NCI-H748 (cell line): ENCODE data around the gene PLD3.
"Not testable (repeated sequence)": the region's sequence is repeated elsewhere in the genome, so short reads cannot be mapped to it uniquely, and the experiment has no call there.

Experiments
- DNase-seq: peaks from one replicate; lab custom pipeline; 2025; ENCODE audit not compliant: unreplicated experiment; lab: John Stamatoyannopoulos, UW

Gene PLD3

DNA sequence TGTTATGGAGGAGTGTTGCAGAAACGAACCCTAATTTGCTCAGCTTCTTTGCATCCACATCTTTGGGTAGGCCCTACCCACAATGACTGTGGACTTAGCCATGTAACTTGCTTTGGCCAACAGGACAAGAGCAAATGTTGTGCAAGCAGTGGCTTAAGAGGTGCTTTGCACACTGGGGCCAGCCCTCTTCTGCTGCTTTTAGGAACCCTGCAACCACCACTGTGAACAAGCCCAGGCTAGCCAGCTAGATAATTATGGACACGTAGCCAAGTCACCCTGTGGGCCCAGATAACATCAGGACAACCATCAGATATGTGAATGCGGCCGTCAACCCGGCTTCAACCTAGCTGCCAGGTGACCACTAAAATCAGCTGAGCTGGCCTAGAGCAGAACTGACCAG, 17.4 kb upstream of the PLD3 start:
- no peak for DNase-seq

DNA sequence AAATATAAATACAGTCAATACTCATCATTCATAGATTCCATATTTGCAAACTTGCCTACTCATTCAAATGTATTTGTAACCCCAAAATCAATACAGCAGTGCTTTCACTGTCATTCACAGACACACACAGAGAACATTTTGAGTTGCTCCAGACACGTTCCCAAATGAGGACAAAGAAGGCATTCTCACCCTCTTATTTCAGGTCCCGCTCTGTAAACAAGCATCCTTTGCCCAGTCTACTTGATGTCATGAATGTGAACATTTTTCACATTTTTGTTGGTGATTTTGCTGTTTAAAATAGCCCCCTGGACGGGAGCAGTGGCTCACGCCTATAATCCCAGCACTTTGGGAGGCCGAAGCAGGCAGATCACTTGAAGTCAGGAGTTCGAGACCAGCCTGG, 15.8 kb upstream of the PLD3 start:
- DNase-seq, result no peak

DNA sequence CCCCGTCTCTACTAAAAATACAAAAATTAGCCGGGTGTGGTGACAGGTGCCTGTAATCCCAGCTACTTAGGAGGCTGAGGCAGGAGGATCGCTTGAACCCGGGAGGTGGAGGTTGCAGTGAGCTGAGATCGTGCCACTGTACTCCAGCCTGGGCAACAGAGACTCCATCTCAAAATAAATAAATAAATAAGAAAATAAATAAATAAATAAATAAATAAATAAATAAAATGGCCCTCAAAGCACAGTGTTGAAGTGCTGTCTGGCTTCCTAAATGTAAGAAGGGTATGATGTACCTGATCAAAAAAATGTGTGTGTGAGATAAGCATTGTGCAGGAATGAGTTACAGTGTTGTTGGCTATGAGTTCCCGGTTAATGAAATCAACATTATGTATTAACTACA, 15.4 kb upstream of the PLD3 start:
- not testable (repeated sequence) for DNase-seq

DNA sequence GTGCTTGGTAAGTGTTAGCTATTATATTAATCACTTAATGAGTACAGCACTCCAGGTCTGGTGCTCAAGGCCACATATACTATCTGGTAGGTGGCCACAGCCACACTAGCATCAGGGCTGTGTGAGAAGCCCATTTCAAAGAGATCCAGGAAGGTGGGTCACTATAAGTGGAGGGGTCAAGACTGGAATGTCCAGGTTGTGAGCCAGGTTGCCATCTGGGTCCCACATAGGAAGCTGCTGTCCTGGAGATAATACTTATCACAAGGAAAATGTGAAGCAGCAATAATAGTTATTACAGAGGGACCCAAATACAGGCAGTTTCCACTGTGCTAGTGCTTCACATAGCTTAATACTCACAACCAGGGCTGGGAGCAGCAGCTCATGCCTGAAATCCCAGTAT, 13.4 kb upstream of the PLD3 start:
- DNase-seq, result no peak

DNA sequence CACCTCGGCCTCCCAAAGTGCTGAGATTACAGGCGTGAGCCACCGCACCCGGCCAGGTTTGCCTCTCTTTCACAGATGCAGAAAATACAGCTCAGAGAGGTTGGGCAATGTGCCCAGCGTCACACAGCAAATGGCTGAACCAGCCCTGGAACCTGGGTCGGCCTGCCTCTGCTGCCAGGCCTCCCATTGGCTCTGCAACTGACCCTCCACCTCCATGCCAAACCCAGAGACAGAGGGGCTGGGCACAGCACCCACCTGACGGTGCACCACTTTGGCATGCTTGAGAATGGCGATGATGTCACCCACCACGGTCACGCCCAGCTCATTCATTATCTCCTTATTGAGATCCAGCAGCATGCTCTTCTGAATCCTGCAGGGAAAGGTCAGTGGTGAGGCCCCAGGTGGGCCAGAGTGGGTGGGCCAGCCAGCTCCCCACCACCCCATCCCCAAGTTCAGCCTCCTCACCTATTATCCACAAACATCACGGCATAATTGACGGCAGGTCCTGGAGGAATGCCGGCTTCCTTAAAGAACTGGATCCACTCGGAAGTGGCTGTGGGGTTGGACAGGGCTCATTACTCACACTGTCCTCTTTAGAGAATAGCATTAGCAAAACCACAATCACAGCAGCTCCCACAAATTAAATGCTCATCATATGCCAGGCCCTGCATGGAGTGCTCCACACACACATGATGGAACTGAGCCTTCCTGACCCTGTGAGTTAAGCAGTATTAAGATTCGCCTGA, 12.5 kb upstream of the PLD3 start:
- no peak for DNase-seq

DNA sequence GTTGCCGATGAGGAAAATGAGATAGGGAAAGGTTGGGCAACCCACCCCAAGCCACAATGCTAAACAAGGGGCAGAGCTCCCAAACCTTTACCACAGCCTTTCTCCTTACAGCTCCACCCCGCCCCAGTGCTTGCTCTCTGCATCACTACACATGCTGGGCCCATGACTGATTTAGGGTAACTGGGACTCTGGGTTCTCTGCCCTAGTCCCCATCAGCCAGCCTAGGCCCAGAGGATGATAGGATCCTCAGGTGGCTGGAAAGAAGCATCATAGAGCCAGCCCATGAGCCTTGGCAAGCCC, 11.9 kb upstream of the PLD3 start:
- no peak for DNase-seq

DNA sequence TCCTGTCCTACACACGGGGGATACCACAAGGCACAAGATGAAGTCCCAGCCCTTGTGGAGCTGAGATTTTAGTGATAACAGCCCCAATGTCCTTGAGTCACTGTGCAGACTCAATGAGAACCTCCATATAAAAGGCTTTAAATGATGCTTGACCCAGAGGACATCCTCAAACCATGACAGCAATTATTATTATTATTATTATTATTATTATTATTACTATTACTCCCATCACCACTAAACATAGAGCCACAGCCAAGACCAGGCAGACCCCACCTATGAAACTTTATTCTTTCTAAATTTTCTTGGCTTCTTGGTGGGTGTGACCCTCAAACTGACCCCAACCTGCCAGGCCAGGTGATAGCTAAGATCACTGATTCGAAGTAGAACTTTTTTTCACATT, 11.4 kb upstream of the PLD3 start:
- DNase-seq, result no peak

DNA sequence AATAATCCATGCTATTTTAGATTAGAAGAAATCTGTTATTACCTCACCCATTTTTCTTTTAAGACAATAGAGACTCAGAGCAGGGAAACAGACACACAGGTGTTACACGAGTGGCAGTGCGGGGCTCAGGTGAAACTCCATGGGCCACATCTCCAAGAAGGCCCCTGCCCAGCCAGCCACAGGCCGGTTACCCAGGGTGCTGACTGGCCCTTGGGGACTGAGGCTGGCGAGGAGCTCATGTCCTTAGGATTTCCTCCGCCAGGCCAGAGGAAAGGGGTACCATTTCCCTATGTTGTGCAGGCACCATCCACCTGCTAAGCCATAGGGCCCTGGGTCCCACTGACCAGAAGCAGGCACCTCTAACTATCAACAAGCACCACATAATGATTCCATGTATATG, 10.9 kb upstream of the PLD3 start:
- DNase-seq, result no peak

DNA sequence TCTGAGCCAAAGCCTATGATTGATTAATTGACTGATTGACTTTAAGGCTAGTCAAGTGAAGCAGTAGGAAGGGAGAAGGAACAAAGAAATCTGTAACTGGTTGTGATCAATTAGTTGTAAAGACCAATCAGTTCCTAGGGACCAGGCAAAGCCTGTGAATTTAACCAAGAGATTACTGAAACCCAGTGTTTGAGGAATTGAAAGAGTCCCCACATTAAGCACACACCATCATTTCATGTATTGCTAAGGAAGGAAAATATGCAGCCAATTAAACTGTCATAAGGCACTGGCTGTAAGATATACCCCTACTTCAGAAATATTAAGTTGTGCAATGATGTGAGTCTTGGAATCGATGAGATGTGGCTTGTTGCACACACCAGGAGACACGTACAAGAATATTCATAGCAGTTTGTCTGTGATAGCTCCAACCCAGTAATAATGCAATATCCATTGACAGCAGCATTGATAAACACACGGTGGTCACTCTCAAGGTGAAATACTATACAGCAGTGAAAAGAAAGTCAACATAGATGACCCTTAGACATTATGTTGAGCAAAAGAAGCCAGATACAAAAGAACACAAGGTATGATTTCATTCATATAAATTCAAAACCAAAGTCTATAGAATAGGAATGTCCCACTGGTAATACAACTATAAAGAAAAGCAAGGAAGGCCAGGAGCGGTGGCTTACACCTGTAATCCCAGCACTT, 9.3 kb upstream of the PLD3 start:
- no peak for DNase-seq

DNA sequence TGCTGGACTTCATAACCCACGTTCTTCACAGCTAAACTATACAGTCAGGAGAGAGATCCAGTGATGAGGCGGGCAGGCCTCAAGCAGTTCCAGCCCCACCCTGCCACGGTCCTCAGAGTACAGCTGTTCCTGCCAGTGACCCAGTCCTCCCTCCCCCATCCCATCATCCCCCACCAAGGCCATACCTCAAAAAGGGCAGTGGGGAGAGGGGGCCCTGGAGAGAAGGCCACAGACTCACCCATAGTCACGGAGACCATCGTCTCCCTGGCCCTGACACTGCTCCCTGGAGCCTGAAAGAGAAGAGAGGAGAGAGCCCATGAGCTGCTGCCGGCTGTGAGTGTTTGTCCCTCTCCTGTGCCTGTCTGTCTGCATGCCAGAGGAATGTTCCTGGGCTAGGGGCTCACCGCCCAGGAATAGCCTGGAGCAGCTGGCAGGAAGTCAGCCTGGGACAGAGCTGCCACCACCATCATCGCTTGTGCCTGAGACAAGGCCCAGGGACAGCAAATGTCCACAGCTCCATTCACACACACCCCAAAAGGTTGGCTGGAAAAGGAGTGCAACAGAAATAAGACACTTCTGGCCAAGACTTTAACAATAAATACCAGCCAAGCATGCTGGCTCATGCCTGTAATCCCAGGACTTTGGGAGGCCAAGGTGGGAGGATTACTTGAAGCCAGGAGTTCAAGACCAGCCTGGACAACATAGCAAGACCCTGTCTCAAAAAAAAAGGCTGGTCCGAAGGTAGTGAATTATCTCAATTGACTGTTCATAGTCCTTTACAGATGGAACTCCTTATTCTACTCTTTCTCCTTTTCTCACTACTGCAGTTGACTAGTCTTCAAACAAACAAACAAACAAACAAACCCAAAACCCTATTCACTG, 6.7 kb upstream of the PLD3 start:
- DNase-seq, result no peak

DNA sequence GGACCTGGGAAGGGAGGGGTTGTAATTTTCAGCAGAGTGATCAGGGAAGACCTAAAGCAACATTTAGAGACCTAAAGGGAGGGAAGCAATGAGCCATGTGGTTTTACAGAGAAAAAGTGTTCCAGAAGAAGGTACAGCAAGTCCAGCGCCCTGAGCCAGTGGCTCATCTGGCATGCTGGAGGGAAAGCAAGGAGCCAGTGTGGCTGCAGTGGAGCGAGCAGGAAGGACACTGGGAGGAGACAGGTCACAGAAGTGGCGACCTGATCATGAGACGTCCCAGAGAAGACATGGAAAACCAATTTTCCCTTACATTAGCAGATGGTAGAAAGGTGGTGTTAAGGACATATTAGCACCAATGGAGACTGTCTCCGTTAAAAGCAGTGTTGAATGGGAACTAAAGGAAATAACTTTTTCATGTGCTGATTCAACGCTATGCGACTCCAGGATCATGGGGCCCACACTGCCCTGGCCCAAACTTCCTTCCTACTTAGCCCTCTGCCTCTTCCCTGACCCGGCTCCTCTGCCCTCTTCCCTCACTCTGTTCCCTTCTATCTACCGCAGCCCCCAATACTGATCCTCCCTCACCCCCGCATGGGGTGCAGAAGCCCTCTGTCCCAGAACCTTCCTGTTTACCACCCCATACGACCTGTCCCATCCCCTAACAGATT, 5.7 kb upstream of the PLD3 start:
- DNase-seq, result no peak

DNA sequence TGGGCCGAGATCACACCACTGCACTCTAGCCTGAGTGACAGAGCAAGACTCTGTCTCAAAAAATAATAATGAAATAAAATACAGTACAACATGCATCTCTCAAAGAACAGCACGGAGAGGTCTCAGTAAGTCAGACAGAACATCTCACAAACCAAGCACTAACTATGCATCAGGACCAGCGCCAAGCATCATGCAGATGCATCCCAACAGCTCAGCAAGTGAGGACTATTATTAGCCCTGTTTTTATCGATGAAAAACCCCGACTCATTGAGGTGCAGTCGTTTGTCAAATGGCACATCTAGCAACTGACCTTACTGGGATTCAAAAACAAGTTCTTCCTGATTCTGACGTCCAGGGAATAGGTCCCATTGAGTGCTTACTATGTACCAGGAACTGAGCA, 4.1 kb upstream of the PLD3 start:
- DNase-seq, result no peak

DNA sequence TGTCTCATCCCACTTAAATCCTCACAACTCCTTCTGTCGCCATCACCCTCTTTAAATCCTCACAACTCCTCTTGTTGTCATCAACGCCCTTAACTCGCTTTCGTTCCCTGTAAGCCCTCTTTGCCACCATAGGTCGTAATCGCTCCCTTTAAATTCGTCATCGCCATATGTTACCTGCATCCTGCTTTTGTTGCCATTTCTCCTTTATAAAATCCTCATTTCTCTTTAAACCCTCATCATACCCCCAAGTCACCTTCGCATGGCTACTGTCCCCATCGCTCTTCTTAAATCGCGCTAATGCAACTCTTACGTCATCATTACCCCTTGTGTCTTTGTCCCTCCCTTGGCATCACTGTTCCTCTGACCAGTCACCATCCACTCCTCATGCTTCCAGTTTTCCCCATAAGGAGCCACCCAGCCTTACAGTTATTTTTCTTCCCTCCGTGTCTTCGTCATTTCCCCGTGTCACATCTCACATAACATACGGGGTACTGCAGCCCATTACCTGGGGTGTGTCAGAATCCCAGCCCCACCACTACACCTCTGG, 539 bp downstream of the PLD3 start:
- peak; percentile 75 for DNase-seq

DNA sequence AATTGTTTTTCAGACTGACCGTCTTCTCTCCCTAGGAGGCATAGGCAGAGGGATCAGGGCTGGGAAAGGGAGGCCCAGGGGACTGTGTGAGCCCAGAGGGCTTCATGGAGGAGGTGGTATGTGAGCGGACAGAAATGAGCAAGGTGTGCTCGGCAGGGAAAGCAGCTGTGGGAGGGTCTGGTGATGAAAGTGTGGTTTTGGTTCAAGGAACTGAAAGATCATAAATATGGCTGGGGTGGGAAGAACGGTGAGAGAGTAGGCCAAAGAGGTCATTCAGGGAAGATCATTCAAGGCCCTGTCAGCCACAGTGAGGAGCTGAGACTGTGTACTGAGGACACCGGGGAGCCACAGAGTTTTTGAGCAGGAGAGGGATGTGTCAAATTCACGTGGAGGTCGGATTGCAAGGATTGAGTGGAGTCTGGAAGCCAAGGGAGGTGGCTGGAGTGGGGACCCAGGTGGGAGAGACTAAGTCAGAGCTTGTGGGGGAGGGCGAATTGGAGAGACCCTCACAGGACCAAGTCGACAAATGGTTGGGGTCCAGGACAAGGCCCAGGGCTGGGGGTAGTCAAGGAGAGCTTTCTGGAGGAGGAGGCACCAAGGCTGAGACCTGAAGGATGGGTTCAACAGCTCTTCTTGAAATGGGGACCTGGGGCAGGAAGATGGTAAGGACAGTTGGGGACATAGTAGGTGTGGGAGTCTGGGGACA, 7.6 kb downstream of the PLD3 start:
- DNase-seq, result no peak

DNA sequence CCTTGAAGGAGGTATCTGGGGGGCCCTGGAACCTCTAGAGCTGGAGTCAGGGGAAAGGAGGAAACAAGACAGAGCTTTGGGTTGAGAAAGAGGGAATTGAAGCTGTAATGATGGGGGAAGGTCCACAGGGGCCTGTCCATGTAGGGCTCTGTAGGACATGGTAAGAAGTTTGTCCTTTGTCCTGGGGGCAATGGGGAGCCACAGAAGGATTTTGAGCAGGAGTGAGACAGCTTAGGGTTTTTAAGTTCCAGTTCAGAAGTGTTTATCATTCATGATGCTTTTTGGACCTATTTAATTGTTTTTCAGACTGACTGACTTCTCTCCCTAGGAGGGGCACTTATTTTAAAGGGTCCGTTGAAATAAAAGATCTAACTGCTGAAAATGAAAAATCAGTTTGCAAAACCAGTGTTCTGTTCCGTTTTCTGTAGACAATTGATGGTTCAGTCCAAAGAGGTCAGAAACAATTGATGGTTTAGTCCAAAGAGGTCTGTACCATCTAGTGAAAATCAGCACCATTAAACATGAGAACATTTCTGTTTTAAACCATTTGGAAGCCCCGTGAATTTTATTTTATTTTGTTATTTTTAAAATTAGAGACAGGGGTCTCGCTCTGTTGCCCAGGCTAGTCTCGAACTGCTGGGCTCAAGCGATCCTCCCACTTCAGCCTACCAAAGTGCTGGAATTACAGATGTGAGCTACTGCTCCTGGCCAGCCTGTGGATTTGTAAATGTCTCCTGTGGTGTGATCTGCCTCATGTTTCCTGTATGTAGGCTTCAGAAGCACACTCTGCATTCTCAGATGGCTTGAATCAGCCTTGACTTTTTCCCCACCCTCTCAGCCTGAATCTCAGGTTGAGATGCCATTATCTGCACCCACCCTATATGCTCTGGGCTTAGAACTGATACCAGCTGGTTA, 8.4 kb downstream of the PLD3 start:
- DNase-seq, result no peak

DNA sequence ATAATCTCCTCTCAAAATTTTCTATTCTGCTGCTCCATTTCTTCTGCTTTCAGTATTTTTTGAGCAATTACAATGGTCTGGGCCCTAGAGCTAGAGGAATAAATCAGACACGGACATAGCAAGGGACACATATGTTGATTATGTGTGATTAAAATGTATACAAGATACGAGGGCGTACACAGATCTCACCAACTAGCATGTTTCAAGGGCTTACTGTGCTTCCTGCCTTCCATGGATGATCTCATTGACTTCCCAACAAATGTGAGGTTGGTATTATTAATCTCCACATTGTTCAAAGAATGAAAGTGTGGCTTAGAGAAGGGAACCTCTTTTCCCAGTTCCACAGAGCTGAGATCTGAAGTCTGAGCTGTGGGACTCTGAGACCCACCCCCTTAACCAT, 9.1 kb downstream of the PLD3 start:
- DNase-seq, result no peak

DNA sequence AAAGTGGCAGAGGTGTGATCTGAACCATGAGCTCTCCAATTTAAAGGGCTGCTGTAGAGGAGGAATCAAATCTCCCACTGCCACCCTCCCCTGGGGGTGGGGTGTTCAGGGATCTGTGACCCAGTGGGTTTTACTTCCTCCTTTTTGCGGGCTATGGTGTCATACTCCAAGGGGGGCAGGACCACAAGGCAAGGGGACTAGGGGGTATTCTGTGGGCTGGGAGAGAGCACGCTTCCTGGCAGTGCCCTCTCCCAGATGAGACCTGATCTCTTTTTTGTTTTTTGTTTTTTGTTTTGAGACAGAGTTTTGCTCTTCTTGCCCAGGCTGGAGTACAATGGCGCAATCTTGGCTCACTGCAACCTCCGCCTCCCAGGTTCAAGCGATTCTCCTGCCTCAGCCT, 10.3 kb downstream of the PLD3 start:
- no peak for DNase-seq

DNA sequence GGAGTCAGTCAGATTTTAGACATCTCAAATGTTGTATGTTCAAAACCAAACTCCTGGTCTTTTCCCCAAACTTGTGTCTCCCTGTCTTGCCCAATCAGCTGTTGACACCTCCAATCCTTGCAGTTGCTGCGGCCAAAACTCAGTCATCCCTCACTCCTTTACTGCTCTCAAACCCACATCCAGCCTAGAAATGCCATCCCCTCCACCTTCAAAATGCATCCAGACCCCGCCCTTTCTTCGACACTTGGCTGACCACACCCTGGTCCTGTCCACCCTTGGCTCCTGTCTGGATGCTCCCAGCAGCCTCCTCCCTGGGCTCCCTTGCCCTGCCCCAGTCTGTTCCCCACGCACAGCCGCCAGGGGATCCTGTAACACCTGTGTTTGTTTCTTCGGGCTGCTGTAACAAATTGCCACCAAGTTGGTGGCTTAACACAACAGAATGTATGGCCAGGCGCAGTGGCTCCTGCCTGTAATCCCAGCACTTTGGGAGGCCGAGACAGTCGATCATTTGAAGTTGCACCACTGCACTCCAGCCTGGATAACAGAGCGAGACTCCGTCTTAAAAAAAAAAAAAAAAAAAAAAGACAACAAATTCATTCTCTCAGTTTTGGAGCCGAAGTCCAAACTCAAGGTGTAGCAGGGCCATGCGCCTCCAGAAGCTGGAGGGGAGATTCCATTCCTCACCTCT, 11.7 kb downstream of the PLD3 start:
- no peak for DNase-seq

DNA sequence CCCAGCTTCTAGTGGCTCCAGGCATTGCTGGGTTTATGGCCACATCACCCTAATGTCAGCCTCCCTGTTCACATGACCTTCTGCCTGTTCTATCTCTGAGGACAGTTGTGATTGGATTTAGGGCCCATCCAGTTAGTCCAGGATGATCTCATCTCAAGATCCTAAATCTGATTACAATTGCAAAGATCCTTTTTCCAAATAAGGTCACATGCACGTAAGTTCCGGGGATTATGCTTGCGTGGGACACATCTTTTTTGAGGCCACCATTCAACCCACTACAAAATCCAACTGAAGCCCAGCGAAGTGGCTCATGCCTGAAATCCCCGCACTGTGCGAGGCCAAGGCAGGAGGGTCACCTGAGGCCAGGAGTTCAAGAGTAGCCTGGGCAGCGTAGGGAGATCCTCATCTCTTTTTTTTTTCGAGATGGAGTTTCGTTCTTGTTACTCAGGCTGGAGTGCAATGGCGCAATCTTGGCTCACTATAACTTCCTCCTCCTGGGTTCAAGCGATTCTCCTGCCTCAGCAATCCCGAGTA, 12.3 kb downstream of the PLD3 start:
- no peak for DNase-seq
